Measurements from ENCODE around the gene PRMT6.

Gene PRMT6

GRCh38 chr1:107096690-107097089 is 40.2 kb downstream of the PRMT6 start:
- no peaks in the 10 kb centered on the region for H3K27me3 ChIP-seq (ENCODE audit: control insufficient read depth, insufficient read depth, low read length)
- H3K9ac ChIP-seq (ENCODE audit: low read depth, low read length): no peak overlapping the region
- H3K4me2 ChIP-seq (ENCODE audit: low read length): no peak overlapping the region
- H3K4me3 ChIP-seq (ENCODE audit: low read length): no peak overlapping the region
- no peaks in the 10 kb centered on the region for H3K36me3 ChIP-seq (ENCODE audit: insufficient read depth, low read length)
- H3K9me3 ChIP-seq (replicated peaks; ENCODE audit: low read length): no peaks in the 10 kb centered on the region
- no peaks in the 10 kb centered on the region for H3K4me1 ChIP-seq (ENCODE audit: control insufficient read depth, insufficient read depth, low read length)

- no peak overlapping the region for H3K4me2 ChIP-seq (ENCODE audit: low read length)
- H3K9ac ChIP-seq (ENCODE audit: low read depth, low read length): no peak overlapping the region
- no peaks in the 10 kb centered on the region for H3K36me3 ChIP-seq (ENCODE audit: insufficient read depth, low read length)
- H3K9me3 ChIP-seq (replicated peaks; ENCODE audit: low read length): no peaks in the 10 kb centered on the region
- no peaks in the 10 kb centered on the region for H3K27me3 ChIP-seq (ENCODE audit: control insufficient read depth, insufficient read depth, low read length)
- no peaks in the 10 kb centered on the region for H3K4me1 ChIP-seq (ENCODE audit: control insufficient read depth, insufficient read depth, low read length)
- H3K4me3 ChIP-seq (ENCODE audit: low read length): no peak overlapping the region
These were observed 42.5 kb downstream of the PRMT6 start for GRCh38 chr1:107098961-107099360.

GRCh38 chr1:107100331-107100984 is 44.0 kb downstream of the PRMT6 start:
- Histone ChIP-seq H3K27me3 (ENCODE audit: control insufficient read depth, insufficient read depth, low read length) (no peaks in the 10 kb centered on the region), H3K9ac (ENCODE audit: low read depth, low read length) (no peak overlapping the region), H3K9me3 (replicated peaks; ENCODE audit: low read length) (no peaks in the 10 kb centered on the region), H3K4me3 (ENCODE audit: low read length) (no peak overlapping the region), H3K36me3 (ENCODE audit: insufficient read depth, low read length) (no peaks in the 10 kb centered on the region), H3K4me1 (ENCODE audit: control insufficient read depth, insufficient read depth, low read length) (no peaks in the 10 kb centered on the region), H3K4me2 (ENCODE audit: low read length) (no peak overlapping the region)

GRCh38 chr1:107105914-107106313 is 49.4 kb downstream of the PRMT6 start:
- no peaks in the 10 kb centered on the region for H3K4me1 ChIP-seq (ENCODE audit: control insufficient read depth, insufficient read depth, low read length)
- H3K27me3 ChIP-seq (ENCODE audit: control insufficient read depth, insufficient read depth, low read length): no peaks in the 10 kb centered on the region
- no peak overlapping the region for H3K4me2 ChIP-seq (ENCODE audit: low read length)
- no peaks in the 10 kb centered on the region for H3K9me3 ChIP-seq (replicated peaks; ENCODE audit: low read length)
- no peak overlapping the region for H3K4me3 ChIP-seq (ENCODE audit: low read length)
- H3K36me3 ChIP-seq (ENCODE audit: insufficient read depth, low read length): no peaks in the 10 kb centered on the region
- no peak overlapping the region for H3K9ac ChIP-seq (ENCODE audit: low read depth, low read length)

Measured in skeletal muscle satellite cell (primary cell).